Vagina (tissue), 2 donors: ENCODE results near the gene FGF14. TPM values are rescaled to one million over a fixed set of nuclear protein-coding genes. Genes with fewer than 3 reads are reported as not detected.

Experiments
- DNase-seq, 2 donors: peaks; one replicate each; pipeline ENCODE4 v3.0.0-alpha.2; 2017; ENCODE audit errors: extremely low spot score in 2 of 2
- H3K27ac ChIP-seq: fragments of 200-600 bp; sonication (generic); one replicate; pipeline ENCODE4 v1.5.1; 2019
- H3K27me3 ChIP-seq: fragments of 200-600 bp; sonication (generic); one replicate; pipeline ENCODE4 v1.5.1; 2019
- H3K36me3 ChIP-seq, 2 donors: fragments of 200-600 bp; sonication (generic); one replicate each; pipeline ENCODE4 v1.5.1; 2017 to 2019
- H3K4me1 ChIP-seq: fragments of 200-600 bp; sonication (generic); one replicate; pipeline ENCODE4 v1.5.1; 2019
- H3K4me3 ChIP-seq, 2 donors: fragments of 200-600 bp; sonication (generic); 1 replicate in 1 of 2; 2 replicates in 1 of 2; pipeline ENCODE4 v1.5.1; 2016 to 2019
- H3K9me3 ChIP-seq: fragments of 200-600 bp; sonication (generic); one replicate; pipeline ENCODE4 v1.5.1; 2019
- POLR2A ChIP-seq, 2 donors: fragments of 450-650 bp; IDR thresholded peaks; one replicate each; pipeline ENCODE4 v1.6.1; 2017; ENCODE audit warnings: antibody characterized with exemption in 2 of 2, mild to moderate bottlenecking in 2 of 2, moderate library complexity in 2 of 2
- POLR2AphosphoS5 ChIP-seq, 2 donors: sonication (generic); formaldehyde crosslinking; IDR thresholded peaks; one replicate each; pipeline ENCODE4 v1.9.0; 2017; ENCODE audit warnings: antibody characterized with exemption in 2 of 2, mild to moderate bottlenecking in 2 of 2, low read depth in 1 of 2; ENCODE audit not compliant: insufficient read depth in 1 of 2
- intact Hi-C: fragments of 100-400 bp; cut with DNase I; formaldehyde crosslinking; loops from one replicate; pipeline ENCODE4 v1.15.1; 2023
- total RNA-seq: library from RNA; depleted of rRNA; stranded (reverse); fragments of >200 nt; gene quantifications from one replicate; pipeline ENCODE4 v1.2.3, GENCODE V29; 2016
- TF ChIP-seq, protein P1 (sequence below), 3 experiments: fragments of 450-650 bp in 2 of 3; fragments of 200-600 bp in 1 of 3; sonication (generic) in 1 of 3; IDR thresholded peaks; one replicate each; pipeline ENCODE4 v1.5.1; 2017 to 2019; ENCODE audit warnings: antibody characterized with exemption in 3 of 3, mild to moderate bottlenecking in 2 of 3, moderate library complexity in 2 of 3

Gene FGF14
- total RNA-seq, 1 donor from 2014 or later, result 3.4 TPM

GRCh38 chr13:102033857-102034331 lies 368.0 kb downstream of the FGF14 start:
- Histone ChIP-seq H3K27ac (no peak overlapping the region), H3K27me3 (no peaks in the 10 kb centered on the region), H3K9me3 (no peaks in the 10 kb centered on the region), H3K36me3 (no peaks in the 10 kb centered on the region), H3K4me1 (no peaks in the 10 kb centered on the region), H3K4me3 (no peak overlapping the region)
- TF ChIP-seq, protein P1, sequence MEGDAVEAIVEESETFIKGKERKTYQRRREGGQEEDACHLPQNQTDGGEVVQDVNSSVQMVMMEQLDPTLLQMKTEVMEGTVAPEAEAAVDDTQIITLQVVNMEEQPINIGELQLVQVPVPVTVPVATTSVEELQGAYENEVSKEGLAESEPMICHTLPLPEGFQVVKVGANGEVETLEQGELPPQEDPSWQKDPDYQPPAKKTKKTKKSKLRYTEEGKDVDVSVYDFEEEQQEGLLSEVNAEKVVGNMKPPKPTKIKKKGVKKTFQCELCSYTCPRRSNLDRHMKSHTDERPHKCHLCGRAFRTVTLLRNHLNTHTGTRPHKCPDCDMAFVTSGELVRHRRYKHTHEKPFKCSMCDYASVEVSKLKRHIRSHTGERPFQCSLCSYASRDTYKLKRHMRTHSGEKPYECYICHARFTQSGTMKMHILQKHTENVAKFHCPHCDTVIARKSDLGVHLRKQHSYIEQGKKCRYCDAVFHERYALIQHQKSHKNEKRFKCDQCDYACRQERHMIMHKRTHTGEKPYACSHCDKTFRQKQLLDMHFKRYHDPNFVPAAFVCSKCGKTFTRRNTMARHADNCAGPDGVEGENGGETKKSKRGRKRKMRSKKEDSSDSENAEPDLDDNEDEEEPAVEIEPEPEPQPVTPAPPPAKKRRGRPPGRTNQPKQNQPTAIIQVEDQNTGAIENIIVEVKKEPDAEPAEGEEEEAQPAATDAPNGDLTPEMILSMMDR (IDR thresholded peaks at IDR 0.05), result no peak
- TF ChIP-seq POLR2A (IDR thresholded peaks at IDR 0.05) (no peak), POLR2AphosphoS5 (IDR thresholded peaks at IDR 0.05; ENCODE audit: insufficient read depth in 1 of 2, low read depth in 1 of 2) (no peak)
- DNase-seq, result no peak
- intact Hi-C loops, result no loop called here

- Histone ChIP-seq H3K4me3 (no peak overlapping the region), H3K27ac (no peak overlapping the region), H3K9me3 (no peaks in the 10 kb centered on the region), H3K4me1 (no peaks in the 10 kb centered on the region), H3K36me3 (no peaks in the 10 kb centered on the region), H3K27me3 (no peaks in the 10 kb centered on the region)
- intact Hi-C loops, result no loop called here
- TF ChIP-seq POLR2AphosphoS5 (IDR thresholded peaks at IDR 0.05; ENCODE audit: insufficient read depth in 1 of 2, low read depth in 1 of 2) (no peak), POLR2A (IDR thresholded peaks at IDR 0.05) (no peak)
- TF ChIP-seq, protein P1 (IDR thresholded peaks at IDR 0.05), result no peak
- no peak for DNase-seq
Measured at GRCh38 chr13:102033386-102033785, 368.5 kb downstream of the FGF14 start.

- DNase-seq, result no peak
- TF ChIP-seq, protein P1 (IDR thresholded peaks at IDR 0.05), result no peak
- TF ChIP-seq POLR2AphosphoS5 (IDR thresholded peaks at IDR 0.05; ENCODE audit: insufficient read depth in 1 of 2, low read depth in 1 of 2), result no peak
- H3K9me3 ChIP-seq, result no peaks in the 10 kb centered on the region
- H3K4me1 ChIP-seq, result no peaks in the 10 kb centered on the region
- H3K36me3 ChIP-seq, result no peaks in the 10 kb centered on the region
- H3K4me3 ChIP-seq, result no peak overlapping the region
- intact Hi-C loops, result no loop called here
- no peaks in the 10 kb centered on the region for H3K27me3 ChIP-seq
- no peak overlapping the region for H3K27ac ChIP-seq
Measured at GRCh38 chr13:102028868-102029267, 373.0 kb downstream of the FGF14 start.

GRCh38 chr13:102028206-102028605 lies 373.6 kb downstream of the FGF14 start:
- Histone ChIP-seq H3K36me3 (no peaks in the 10 kb centered on the region), H3K4me1 (no peaks in the 10 kb centered on the region), H3K4me3 (no peak overlapping the region), H3K27ac (no peak overlapping the region), H3K27me3 (no peaks in the 10 kb centered on the region), H3K9me3 (no peaks in the 10 kb centered on the region)
- TF ChIP-seq, protein P1 (IDR thresholded peaks at IDR 0.05), result no peak
- TF ChIP-seq POLR2AphosphoS5 (IDR thresholded peaks at IDR 0.05; ENCODE audit: insufficient read depth in 1 of 2, low read depth in 1 of 2) (no peak), POLR2A (IDR thresholded peaks at IDR 0.05) (no peak)
- DNase-seq, result no peak
- intact Hi-C loops, result no loop called here

DNA sequence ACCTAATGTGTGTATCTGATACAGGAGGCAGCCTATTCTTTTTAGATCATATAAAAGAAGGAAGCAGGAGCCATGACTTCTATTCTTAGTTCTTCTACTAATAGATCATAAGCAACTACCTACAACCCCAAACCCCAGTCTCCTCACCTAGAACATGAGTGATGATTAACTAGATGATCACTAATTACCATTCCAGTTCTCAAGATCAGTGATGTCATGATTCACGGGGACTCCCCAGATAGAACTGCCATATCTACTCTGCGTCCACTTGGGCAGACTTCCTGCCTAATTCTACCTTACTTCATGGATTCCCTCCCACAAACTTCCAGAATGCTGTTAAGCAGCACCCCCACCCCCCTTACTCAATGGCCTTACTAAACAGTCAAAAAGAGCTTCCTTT lies 380.1 kb downstream of the FGF14 start:
- Histone ChIP-seq H3K27ac (no peak overlapping the region), H3K36me3 (no peaks in the 10 kb centered on the region), H3K4me1 (no peaks in the 10 kb centered on the region), H3K4me3 (no peak overlapping the region), H3K27me3 (no peaks in the 10 kb centered on the region), H3K9me3 (no peaks in the 10 kb centered on the region)
- no peak for TF ChIP-seq POLR2A (IDR thresholded peaks at IDR 0.05)
- TF ChIP-seq POLR2AphosphoS5 (IDR thresholded peaks at IDR 0.05; ENCODE audit: insufficient read depth in 1 of 2, low read depth in 1 of 2), result no peak
- TF ChIP-seq, protein P1 (IDR thresholded peaks at IDR 0.05), result no peak
- intact Hi-C loops, result loop anchor here (5.0 kb wide), 1 partner anchor 124 kb away; no protein-coding TSS in a partner anchor
- DNase-seq, result no peak
